NCI-H524 (cell line): ENCODE results near the gene TSSK3.
A peak's percentile ranks its signal among the peaks of the same experiment; 100 is the strongest.

ENCODE experiments used
- DNase-seq, 2 experiments: peaks; one replicate each; lab custom pipeline; 2025; lab: John Stamatoyannopoulos, UW

The TSSK3 gene, protein sequence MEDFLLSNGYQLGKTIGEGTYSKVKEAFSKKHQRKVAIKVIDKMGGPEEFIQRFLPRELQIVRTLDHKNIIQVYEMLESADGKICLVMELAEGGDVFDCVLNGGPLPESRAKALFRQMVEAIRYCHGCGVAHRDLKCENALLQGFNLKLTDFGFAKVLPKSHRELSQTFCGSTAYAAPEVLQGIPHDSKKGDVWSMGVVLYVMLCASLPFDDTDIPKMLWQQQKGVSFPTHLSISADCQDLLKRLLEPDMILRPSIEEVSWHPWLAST

DNA sequence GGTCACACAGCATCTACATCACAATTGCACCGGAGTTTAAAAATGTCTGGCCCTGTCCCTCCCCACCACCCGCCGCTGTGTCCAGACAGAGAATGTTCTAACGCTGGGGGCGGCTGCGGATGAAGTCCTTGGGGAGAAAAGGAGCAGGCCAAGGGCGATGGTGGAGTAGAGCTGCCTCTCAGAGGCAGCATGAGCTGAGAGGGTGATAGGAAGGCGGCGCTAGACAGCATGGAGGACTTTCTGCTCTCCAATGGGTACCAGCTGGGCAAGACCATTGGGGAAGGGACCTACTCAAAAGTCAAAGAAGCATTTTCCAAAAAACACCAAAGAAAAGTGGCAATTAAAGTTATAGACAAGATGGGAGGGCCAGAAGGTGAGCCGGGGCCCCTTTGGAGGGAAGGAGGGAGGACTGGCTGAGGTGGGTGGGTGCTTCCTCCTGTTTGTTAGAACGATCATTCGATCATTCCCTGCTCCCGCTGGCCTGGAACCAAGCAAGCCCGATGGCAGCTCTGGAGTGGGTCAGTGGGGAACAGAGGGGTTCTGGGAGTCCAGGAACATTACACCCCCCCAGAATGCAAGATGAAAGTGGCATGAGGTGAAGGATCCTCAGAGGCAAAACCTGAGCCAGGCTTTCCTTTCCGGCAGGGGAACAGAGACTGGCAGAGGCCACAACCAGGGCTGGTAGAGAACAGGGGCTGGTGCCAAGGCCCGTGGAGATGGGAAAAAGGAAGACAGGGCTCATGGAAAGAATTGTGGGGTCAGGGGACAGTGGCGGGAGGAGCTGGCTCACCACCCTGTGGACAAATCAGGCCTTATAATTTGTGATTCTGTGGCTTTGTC lies at the start of gene TSSK3, which contains the start of gene FAM229A:
TSS of gene TSSK3 (plus strand) at position 66 of the 840 bp plus-strand sequence. CDS start at position 229, 163 bp downstream.
TSS of gene FAM229A (minus strand) at position 12 of the 840 bp plus-strand sequence. CDS start 394 bp downstream, outside the sequence.
- no peak for DNase-seq

DNA sequence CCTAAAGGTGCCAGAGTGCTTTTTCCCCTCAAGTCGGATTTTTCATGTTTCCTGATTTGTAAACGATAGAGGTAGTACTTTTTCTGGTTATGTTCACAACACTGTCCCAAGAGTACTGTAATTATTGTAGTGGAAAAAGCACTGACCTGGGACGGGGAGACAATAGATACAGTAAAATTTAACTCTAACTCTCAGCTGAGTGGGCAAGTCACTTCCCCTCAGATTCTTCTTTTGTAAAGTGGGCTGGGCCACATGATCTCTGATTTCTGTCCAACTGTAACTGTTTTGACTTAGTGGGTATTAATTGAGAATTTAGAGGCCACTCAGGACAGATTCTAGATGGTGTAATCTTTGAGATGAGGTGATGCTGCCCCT lies 45.4 kb upstream of the TSSK3 start:
- no peak for DNase-seq

DNA sequence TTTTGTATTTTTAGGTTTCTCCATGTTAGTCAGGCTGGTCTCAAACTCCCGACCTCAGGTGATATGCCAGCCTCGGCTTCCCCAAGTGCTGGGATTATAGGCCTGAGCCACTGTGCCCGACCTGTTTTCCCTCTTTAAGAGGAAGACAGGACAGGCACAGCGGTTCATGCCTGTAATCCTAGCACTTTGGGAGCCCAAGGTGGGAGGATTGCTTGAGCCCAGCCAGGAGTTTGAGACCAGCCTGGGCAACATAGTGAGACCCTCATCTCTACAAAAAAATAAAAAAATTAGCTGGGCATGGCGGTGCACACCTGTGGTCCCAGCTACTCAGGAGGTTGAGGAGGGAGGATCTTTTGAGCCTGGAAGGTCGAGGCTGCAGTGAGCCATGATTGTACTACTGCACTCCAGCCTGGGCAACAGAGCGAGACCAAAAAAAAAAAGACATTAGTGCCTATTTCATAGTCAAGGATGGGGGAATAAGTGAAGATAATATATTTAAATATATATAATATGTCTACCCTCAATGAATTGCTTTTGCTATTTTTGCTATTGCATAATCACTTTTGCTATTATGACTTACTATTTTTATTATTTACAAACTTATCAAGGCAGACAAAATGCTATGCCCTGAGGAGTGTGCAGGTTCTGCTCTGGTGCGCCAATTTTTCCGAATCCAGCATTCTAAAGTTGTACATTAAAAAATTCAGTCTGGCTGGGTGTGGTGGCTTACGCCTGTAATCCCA lies 44.0 kb upstream of the TSSK3 start:
- no peak for DNase-seq

DNA sequence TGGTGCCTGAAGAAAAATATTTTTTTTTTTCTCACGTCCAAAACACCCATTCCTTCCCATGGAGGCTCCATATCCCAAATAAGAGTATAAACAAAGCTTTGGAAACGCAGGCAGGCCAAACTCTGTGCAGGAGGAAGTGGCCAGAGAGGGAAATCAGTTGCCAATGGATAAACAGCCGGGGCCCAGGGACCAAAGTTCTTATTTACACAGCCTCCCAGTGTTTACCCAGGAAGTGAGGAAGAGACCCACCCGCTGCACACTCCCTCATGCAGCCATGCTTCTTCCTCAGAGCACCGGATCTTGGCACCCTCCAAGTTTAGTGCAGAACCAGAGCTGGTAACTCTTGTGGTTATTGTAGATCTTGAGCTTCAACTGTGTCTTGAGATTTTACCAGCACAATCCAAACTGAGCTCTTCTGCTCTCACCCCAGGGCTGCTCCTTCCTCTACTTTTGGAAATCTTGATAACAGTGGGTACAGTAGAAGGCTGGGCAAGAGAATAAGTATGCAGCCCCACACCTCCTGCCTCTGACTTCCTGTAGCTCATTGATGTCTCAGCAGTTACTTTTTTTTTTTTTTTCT lies 40.5 kb upstream of the TSSK3 start:
- no peak for DNase-seq

DNA sequence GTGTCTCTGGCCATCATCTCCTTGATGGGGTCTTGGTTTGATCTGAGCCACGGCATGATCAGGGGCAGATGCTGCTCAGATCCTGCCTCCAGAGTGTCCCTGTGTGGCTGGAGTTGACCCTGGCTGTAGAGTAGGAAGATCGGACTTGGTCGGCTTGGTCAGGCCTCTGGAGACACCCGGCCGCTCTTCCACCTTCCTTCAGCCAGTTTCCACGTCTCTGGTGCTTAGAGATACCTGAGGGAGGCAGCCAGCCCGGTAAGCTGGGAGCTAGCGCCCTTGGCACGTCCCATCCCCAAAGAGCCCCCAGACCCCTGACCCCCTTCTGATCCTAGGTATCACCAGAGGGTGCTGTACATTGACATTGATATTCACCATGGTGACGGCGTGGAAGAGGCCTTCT lies 35.1 kb upstream of the TSSK3 start:
- no peak for DNase-seq

DNA sequence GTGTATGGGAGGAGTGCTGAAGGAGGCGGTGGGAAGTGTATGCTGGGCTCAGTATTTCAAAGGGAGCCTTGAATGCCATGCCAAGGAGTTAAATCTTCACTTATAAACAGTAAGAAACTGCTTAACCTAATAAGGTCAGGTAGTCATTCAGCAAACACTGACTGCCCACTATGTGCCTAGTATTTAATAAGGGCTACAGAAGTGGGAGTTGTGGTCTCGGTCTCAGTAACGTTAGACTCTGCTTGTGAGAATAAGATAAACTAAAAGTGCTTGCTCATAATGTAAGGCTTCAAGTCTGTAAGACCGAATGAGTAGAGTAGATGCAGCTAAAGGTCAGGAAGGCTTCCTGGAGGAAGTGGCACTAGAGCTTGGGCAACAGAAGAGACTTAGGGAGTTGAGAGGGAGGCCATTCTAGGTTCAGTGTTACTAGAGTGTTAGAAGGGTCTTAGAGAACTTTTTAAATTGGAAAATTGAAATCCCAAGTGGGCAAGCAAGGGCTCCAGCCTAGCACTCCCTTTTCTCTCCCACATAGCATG lies 32.3 kb upstream of the TSSK3 start:
- DNase-seq = no peak

DNA sequence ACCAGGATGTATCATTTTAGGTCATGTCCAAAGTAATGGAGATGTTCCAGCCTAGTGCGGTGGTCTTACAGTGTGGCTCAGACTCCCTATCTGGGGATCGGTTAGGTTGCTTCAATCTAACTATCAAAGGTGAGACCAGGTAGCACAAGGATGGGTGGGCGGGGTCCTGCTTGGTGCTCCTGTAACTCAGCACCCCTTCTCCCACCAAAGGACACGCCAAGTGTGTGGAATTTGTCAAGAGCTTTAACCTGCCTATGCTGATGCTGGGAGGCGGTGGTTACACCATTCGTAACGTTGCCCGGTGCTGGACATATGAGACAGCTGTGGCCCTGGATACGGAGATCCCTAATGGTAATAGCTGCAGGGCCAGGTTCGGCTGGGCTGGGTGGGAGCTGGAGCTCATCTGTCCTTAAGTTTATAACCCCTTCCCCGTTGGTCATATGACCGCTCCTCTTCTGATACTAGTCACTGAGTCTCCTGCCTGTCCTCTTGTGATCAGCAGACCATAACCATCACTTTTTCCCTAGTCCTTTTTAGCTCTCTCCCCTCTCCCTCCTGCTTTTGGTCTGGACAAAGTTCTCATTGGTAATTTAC lies 31.7 kb upstream of the TSSK3 start:
- DNase-seq = no peak

DNA sequence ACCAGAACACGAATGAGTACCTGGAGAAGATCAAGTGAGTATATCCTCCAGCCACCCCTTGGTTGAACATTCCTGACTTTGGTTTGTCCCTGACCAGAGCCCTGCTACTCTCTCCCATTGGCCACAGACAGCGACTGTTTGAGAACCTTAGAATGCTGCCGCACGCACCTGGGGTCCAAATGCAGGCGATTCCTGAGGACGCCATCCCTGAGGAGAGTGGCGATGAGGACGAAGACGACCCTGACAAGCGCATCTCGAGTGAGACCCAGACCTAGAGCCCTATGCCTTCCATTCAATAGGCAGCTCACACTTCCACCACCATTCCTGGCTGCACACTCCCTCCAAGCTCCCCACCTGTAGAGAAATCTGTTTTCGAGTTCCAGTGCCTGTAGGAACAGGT lies 30.8 kb upstream of the TSSK3 start:
- DNase-seq = no peak

DNA sequence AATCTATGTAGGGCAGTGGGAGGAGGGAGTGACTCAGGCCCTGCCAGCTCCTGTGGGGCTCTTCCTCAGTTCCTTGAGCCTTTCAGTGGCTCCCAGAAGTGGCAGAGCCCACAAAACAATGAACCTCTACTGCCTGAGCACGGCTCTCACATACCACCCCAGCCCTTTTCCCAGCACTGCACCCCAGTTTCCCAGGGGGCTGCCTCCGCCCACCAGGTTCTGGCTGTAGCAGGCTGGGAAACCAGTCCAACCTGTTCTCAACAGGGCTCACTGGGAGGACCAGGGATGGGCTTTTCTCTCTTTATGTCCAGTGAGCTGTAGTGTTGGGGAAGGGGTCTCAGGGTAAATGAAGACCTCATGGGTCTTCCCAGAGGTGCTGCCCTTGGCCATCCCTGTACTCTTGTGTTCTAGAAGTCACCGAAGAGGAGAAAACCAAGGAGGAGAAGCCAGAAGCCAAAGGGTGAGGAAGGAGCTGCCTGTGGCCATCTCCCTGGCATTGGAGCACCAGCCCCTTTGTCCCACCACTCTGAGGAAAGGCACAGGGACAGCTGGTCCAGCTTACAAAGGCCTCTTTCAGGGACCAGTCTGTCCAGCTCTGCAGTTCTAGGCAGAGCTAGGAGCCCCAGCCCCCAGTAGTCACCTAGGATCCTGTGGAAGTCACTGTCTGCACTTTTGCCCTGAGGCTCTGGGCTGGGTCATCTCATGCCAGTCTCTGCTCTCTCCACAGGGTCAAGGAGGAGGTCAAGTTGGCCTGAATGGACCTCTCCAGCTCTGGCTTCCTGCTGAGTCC lies 29.9 kb upstream of the TSSK3 start:
- DNase-seq = no peak

DNA sequence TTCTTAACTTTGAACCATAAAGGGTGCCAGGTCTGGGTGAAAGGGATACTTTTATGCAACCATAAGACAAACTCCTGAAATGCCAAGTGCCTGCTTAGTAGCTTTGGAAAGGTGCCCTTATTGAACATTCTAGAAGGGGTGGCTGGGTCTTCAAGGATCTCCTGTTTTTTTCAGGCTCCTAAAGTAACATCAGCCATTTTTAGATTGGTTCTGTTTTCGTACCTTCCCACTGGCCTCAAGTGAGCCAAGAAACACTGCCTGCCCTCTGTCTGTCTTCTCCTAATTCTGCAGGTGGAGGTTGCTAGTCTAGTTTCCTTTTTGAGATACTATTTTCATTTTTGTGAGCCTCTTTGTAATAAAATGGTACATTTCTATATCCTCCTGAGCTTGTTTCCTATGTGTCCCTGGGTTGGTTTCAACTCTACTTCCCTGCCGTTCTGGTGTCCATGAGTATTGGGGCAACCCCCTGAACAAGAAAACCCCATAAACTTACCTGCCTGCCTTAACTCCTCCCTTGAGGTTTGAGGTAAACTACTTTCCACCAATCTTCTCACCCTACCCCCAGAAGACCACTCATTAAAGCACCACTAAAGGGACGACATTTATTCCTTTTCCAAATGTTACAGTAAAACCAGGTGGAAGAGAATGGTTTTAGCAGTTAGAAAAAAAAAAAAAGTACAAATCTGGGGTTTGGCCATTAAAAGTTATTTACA lies 28.9 kb upstream of the TSSK3 start:
- no peak for DNase-seq

DNA sequence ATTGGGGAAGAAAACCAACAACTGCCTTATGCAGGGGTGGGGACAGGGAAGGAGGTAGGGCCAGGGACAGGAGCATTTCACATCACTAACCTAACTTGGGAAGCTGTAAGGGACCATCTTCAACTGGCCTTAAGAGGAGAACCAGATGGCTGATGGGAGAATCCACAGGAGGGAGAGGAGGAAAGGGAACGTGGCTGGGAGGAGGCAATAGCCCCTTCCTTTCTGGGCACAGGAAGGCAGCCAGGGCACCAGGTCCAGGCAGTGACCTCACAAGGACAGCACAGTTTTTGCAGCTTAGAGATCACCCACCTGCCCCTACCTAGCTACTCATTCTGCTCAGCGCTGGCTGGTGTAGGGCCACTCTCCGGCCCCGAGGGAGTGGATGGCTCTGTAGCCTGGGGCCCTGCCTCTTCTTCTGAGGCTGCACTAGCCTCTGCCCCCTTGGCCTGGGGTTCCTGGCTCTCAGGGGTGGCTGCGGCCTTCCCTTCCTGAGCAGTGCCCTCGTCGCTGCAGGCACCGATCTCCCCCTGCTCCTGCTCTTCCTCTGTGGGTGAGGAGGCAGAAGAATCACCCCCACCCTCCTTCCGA lies 28.0 kb upstream of the TSSK3 start:
- peak in 1 of 2 experiments; percentile 28 for DNase-seq

DNA sequence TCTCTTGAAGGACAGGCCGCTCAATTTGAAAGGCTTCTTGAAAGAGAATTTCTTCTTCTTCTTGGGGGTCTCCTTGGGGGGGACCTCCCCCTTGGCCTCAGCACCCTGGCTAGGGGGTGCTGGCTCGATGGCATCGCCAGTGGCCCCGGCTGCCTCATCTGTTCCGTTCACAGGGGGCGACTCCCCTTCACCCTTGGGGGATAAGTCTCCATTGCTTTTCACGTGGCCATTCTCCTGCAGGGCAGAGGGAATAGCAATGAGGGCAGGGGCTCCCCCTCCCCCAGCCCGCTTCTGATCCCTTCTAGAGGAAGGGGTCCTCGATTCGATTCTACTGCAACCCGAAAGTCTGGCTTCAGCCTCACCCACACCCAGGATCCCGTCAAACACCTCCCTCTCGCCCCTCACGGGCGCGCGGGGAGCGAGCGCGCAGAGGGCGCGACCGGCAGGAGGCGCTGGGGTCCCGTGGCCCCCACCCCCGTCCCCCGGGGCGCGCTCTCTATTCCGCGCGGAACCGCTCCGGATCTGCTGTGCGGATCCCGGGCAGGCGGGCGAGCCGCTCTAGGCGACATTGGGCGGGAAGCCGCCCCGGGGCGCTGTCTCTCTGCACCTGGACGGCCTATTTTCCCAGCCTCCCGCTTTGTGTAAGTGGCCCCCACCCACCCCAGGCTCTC lies 27.3 kb upstream of the TSSK3 start:
- DNase-seq = peak in 1 of 2 experiments; percentile 65

DNA sequence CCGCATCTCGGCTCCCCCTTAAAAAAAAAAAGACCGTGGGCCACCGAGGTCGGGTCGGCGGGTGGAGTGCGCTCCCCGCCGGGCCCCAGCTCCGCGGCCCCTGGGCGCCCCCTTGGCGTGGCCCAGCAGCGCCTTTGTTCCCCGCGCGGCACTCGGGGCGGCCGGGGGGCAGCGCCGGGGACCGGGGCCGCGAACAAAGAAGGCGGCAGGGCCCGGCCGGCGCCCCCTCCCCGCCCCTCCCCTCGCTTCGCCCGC lies 26.9 kb upstream of the TSSK3 start:
- DNase-seq = no peak

DNA sequence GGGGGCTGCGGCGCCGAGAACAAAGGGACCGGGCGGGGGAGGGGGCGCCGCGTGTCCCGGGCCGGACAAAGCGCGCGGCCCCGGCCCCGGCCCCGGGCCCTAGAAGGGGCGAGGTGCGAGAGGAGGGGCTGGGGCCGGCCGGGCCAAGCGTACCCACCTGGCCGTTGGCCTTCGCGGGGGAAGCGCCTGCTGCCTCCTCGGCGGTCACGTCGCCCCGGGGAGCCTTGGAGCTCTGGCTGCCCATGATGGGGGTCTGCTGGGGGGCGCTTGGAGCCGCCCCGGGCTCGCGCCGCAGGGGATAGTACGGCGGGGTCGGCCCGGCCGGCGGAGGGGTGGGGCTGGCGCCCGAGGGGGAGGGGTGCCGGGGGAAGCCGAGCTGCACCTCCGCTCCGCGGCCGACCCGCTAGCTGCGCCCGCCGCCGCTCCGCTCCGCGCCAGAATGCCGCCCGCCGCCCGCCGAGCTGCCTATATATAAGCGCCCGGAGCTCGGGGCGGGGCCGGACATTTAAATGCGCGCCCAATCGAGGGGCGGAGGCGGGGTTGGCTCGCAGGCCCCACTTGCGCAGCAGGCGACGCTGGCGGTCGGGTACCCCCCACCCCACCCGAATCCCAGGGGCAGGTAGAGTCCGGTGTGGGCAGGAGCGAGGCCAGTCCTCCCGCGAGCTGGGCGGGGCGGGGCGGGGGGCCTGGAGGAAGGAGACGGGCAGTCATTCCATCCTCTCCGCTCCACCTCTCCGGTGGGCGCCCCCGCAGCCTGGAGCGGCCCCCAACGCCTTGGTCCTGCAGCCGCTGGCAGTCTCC lies 26.3 kb upstream of the TSSK3 start, which contains the start of gene MARCKSL1:
TSS of gene MARCKSL1 (minus strand) at position 444 of the 801 bp plus-strand sequence. CDS start at position 244, 200 bp downstream.
- peak; percentile 41 to 72 for DNase-seq

DNA sequence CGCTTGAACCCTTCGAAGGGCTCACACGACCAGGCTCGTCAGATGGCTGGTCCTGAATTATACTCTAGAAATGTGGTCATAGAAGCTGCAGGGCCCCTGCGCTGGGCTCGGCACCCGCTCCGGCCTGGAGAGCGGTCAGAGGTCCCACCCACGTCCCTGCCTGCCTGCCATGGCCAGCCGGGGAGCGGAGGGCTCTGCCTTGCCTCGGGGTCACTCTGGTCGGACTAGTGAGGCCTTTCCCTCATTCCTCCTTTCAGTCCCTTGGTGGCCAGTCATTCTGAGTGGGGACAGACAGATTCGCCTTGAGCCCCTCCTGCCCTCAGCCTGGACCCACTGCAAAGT lies 25.8 kb upstream of the TSSK3 start:
- DNase-seq = no peak

DNA sequence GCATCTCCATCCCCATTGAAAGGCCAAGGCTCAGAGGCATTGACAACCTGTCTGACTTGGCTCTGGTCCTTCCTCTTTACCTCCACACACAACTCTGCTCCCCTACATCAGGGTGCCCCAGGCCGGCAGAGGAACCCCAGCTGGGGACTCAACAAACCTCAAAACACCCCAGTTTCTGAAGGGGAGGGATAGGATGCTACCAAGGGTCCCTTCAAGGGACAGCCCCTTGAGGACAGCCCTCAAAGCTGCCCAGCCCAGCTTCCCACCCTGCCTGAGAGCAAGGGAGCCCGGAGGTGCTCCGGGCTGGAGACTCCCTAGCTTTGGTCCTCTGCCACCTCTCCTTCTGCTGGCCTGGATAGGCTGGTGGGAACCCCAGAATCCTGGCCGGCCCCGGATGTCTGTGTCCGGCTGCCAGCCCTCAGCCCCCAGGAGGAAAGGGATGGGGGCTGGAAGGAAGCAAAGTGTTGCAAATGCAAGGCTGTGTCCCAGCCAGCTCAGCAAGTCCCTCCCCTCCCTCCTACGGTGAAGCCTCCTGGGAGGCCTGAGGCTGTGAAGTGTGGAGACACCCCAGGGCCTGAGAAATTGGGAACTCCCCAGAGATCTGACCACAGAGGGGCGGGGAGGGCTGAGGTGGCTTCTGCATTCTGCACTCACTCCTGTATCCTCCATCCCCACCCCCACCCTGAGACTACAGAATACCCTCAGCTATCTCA lies 25.2 kb upstream of the TSSK3 start:
- DNase-seq = no peak

DNA sequence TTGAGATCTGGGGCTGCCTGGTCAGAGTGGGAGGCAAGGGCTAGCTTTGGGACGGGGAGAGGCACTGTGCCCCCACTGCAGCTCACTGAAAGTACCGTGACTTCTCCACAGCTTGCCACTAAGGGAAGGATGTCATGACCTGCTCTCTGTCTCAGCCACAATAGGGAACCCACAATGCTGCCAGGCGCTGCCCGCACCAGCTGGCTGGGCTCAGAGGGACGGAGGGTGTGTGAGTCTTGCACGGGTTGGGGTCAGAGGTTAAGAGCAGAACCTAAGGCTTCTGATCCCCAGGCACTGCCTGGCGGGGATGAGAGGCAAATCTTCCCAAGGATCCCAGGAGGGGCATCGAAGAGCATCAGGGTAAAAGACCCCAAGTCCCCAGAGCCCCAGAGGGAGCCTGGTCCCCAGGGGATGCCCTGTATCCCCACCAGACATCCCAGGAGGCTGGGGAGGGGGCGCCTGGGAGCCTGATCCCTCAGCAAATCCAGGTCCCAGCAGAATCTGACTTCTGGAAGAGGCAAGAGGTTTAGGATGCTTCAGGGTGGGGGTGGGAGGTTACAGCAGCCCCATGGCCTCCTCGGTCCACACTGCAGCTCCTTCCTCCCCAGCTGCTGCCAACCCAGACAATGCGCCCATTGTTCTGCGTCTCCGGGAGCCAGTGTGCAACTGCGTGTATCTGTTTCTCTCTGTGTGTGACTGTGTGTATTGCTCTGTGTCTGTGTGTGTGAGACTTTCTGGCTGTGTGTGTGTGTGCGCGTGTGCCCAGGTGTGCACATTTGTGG lies 24.3 kb upstream of the TSSK3 start:
- no peak for DNase-seq
